K562 (cell line): ENCODE measurements around the gene CFL1.
A peak's percentile ranks its signal among the peaks of the same experiment; 100 is the strongest.

Experiments
- CTCF ChIP-seq, 3 experiments: IDR thresholded peaks in 2 of 3; conservative IDR thresholded peaks in 1 of 3; 2 replicates each; pipeline ENCODE4 v1.5.1; 2011 to 2012; ENCODE audit warnings: low read length in 3 of 3, mild to moderate bottlenecking in 3 of 3, control low read depth in 2 of 3, improper control_type of control experiment in 1 of 3, inconsistent platforms in 1 of 3, low read depth in 1 of 3, mixed read lengths in 1 of 3, moderate library complexity in 1 of 3; ENCODE audit not compliant: insufficient read depth in 2 of 3
- PHF20 ChIP-seq: fragments of 450-650 bp; IDR thresholded peaks from 2 replicates; pipeline ENCODE4 v1.6.1; 2018; ENCODE audit not compliant: partially characterized antibody
- TCF7L2 ChIP-seq: fragments of 150-350 bp; IDR thresholded peaks from 2 replicates; pipeline ENCODE4 v1.6.1; 2016; ENCODE audit warnings: low read depth, mild to moderate bottlenecking, low read length, moderate library complexity
- UBTF ChIP-seq, 2 experiments: IDR thresholded peaks; 2 replicates each; pipeline ENCODE4 v1.6.1; 2012; ENCODE audit warnings: improper control_type of control experiment in 2 of 2, low read depth in 2 of 2, low read length in 2 of 2, borderline replicate concordance in 1 of 2
- ZNF140 ChIP-seq: fragments of 250-450 bp; sonication (Bioruptor Pico); IDR thresholded peaks from 2 replicates; pipeline ENCODE4 v1.8.0; 2021; ENCODE audit warnings: moderate library complexity, mild to moderate bottlenecking, inconsistent platforms
- ZNF143 ChIP-seq: sonication (generic); formaldehyde crosslinking; IDR thresholded peaks from 2 replicates; pipeline ENCODE4 v1.9.0; 2022; ENCODE audit warnings: mild to moderate bottlenecking, missing genetic modification reagents

- TF ChIP-seq TCF7L2 = no peak
- peak; percentile 7 for TF ChIP-seq PHF20
- 0 out of 4 replicates have a peak, but pooled peaks of 1 of the 2 experiments have one; percentile 10 for TF ChIP-seq UBTF (IDR thresholded peaks at IDR 0.05; ENCODE audit: borderline replicate concordance in 1 of 2, low read depth in 2 of 2, low read length in 2 of 2)
- peak; percentile 95 to 99 (median 99) for TF ChIP-seq CTCF (IDR thresholded peaks at IDR 0.05 in 2 of 3, conservative IDR thresholded peaks at IDR 0.05 in 1 of 3; ENCODE audit: insufficient read depth in 2 of 3, low read depth in 1 of 3, low read length in 3 of 3)
- no peak for TF ChIP-seq ZNF140
- no peak for TF ChIP-seq ZNF143 (CRISPR knock-in tag)
Measured at GRCh38 chr11:65817835-65818680, 39.9 kb downstream of the CFL1 start.
